CD8-positive, alpha-beta memory T cell (primary cell): ENCODE data around the gene NFATC2. TPM values are rescaled to one million over a fixed set of nuclear protein-coding genes. Genes with fewer than 3 reads are reported as not detected.

Experiments
- CTCF ChIA-PET: fragments of 350-600 bp; sonication (Branson Sonifier 250); formaldehyde crosslinking; loops from one replicate; lab custom pipeline; 2021; ENCODE audit warnings: antibody characterized with exemption; lab: Charles Lee
- POLR2A ChIA-PET: fragments of 350-600 bp; sonication (Branson Sonifier 250); formaldehyde crosslinking; loops from one replicate; lab custom pipeline; 2021; ENCODE audit warnings: antibody characterized with exemption; lab: Charles Lee
- DNase-seq, 5 donors: peaks; one replicate each; pipeline versions ENCODE4 v3.0.0 to v3.0.0-alpha.2; 2020 to 2022; ENCODE audit warnings: mixed read lengths in 1 of 5
- H3K27ac ChIP-seq: one replicate; pipeline ENCODE4 v1.7.0; 2013; ENCODE audit warnings: low read depth, mild to moderate bottlenecking, low read length, moderate library complexity
- H3K27me3 ChIP-seq: 2 replicates; pipeline ENCODE4 v1.7.0; 2013; ENCODE audit warnings: low read length, mild to moderate bottlenecking; ENCODE audit not compliant: insufficient read depth, poor library complexity, severe bottlenecking
- H3K36me3 ChIP-seq: 2 replicates; pipeline ENCODE4 v1.7.0; 2013; ENCODE audit warnings: mild to moderate bottlenecking, low read length, moderate library complexity; ENCODE audit not compliant: insufficient read depth
- H3K4me1 ChIP-seq: 2 replicates; pipeline ENCODE4 v1.7.0; 2013; ENCODE audit warnings: mild to moderate bottlenecking, low read length, moderate library complexity; ENCODE audit not compliant: insufficient read depth
- H3K4me3 ChIP-seq: 2 replicates; pipeline ENCODE4 v1.7.0; 2013; ENCODE audit warnings: mild to moderate bottlenecking, low read length
- H3K9me3 ChIP-seq: 2 replicates; pipeline ENCODE4 v1.7.0; 2013; ENCODE audit warnings: mild to moderate bottlenecking, low read length
- H3K27ac Mint-ChIP-seq, 8 donors: one replicate each; pipeline ENCODE4 v1.8.0; 2020 to 2021; ENCODE audit warnings: mixed read lengths in 8 of 8, mild to moderate bottlenecking in 6 of 8, inconsistent platforms in 3 of 8, moderate library complexity in 3 of 8
- H3K27me3 Mint-ChIP-seq, 2 donors: one replicate each; pipeline ENCODE4 v1.8.0; 2020 to 2021; ENCODE audit warnings: mixed read lengths in 2 of 2, mild to moderate bottlenecking in 1 of 2, moderate library complexity in 1 of 2
- H3K36me3 Mint-ChIP-seq, 3 donors: one replicate each; pipeline ENCODE4 v1.8.0; 2020 to 2021; ENCODE audit warnings: mixed read lengths in 3 of 3, inconsistent platforms in 1 of 3, mild to moderate bottlenecking in 1 of 3
- H3K4me1 Mint-ChIP-seq, 3 donors: one replicate each; pipeline ENCODE4 v1.8.0; 2020 to 2021; ENCODE audit warnings: mixed read lengths in 3 of 3, inconsistent platforms in 1 of 3, mild to moderate bottlenecking in 1 of 3
- H3K4me3 Mint-ChIP-seq, 7 donors: one replicate each; pipeline ENCODE4 v1.8.0; 2020 to 2021; ENCODE audit warnings: mixed read lengths in 7 of 7, mild to moderate bottlenecking in 6 of 7, moderate library complexity in 4 of 7, inconsistent platforms in 2 of 7
- H3K9me3 Mint-ChIP-seq, 5 donors: one replicate each; pipeline ENCODE4 v1.8.0; 2020 to 2022; ENCODE audit warnings: mixed read lengths in 5 of 5, mild to moderate bottlenecking in 3 of 5, moderate library complexity in 2 of 5, inconsistent platforms in 1 of 5
- polyA plus RNA-seq: library from polyadenylated mRNA; unstranded; fragments of 300-500 nt; fragmentation: Illumina TruSeq; gene quantifications from one replicate; pipeline ENCODE4 v1.2.3, GENCODE V29; 2021
- total RNA-seq, 2 experiments: library from RNA; stranded (reverse); gene quantifications; one replicate each; pipeline ENCODE4 v1.2.3, GENCODE V29; 2021

The NFATC2 gene
- total and polyA plus RNA-seq, 3 experiments from 2014 or later, result 52.1 to 64.4 (median 63.0) TPM

DNA sequence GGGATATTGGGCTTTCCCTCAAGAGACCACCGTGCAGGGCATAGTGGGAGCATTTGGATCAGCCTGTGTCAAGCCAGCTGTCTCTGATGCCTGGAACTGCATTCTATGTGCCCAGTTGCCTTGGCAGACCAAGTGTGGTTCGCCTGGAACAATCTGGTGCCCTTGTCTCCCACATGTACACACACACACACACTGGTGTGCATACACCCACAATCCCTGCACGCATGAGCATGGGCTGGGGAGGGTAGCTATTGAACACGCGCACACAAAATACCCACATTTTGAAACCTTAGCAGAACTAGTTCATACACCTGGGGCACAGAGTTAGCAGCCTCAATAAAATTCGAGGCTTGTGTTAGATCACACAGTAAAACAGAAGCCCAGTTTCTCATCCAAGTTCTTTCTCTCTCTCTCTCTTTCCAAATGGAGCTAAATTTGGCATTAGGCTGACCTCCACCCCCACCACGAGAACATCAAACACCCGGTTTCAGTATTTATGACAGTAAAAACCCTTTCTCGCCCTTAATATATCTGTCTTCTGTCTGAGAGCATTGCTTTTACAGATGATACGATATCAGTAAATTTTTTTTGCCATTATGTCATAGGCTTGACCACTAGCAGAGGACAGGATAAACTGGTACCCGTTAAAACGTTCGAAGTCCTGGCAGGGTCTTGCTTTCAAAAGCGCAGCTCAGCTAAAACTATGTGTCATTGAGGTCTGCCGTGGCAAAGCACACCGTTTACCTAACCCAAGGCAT lies 18.2 kb upstream of the NFATC2 start:
- Mint-ChIP-seq H3K27ac (peak overlapping the region in 1 of 8 donors; percentile 5), H3K36me3 (no peaks in the 10 kb centered on the region), H3K9me3 (no peaks in the 10 kb centered on the region), H3K4me3 (peak overlapping the region in 4 of 7 donors; percentile 17 to 64 (median 58)), H3K27me3 (peaks cover 40 to 66% of the 10 kb centered on the region in 2 donors), H3K4me1 (peaks cover 14 to 35% (median 25%) of the 10 kb centered on the region in 3 donors)
- H3K36me3 ChIP-seq, result no peaks in the 10 kb centered on the region
- peaks cover 52% of the 10 kb centered on the region for H3K27me3 ChIP-seq
- H3K4me1 ChIP-seq, result peaks cover 22% of the 10 kb centered on the region
- no peak for DNase-seq
- ChIA-PET CTCF (interaction anchor here (1.6 kb wide), 1 partner anchor 174 kb away, joined by 5 read pairs; no protein-coding TSS in a partner anchor), POLR2A (no interaction called here)
- no peak overlapping the region for H3K27ac ChIP-seq
- no peak overlapping the region for H3K4me3 ChIP-seq
- H3K9me3 ChIP-seq, result no peaks in the 10 kb centered on the region

DNA sequence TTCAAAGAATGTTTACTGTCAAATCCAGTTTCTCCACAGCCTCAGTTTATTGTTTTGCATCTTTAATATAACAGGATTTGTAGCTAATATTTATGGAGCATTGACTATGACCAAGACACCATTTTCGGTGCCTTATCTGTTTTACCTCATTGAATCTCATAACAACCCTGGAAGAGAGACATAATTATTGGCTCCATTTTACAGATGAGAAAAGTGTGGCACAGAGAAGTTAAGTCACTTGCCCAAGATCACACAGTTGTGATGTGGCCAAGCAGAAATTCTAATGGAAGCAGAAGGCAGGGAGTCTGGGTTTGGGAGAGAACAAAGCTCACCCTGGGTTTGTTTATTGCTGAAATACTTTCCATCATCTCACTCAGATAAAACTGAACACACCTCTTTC lies 17.5 kb upstream of the NFATC2 start:
- peaks cover 23% of the 10 kb centered on the region for H3K4me1 ChIP-seq
- Mint-ChIP-seq H3K9me3 (no peaks in the 10 kb centered on the region), H3K4me1 (peaks cover 17 to 36% (median 28%) of the 10 kb centered on the region in 3 donors), H3K27me3 (peaks cover 40 to 66% of the 10 kb centered on the region in 2 donors), H3K27ac (no peak overlapping the region), H3K36me3 (no peaks in the 10 kb centered on the region), H3K4me3 (no peak overlapping the region)
- DNase-seq, result no peak
- H3K36me3 ChIP-seq, result no peaks in the 10 kb centered on the region
- CTCF ChIA-PET, result interaction anchor here (1.6 kb wide), 1 partner anchor 174 kb away, joined by 5 read pairs; no protein-coding TSS in a partner anchor
- H3K4me3 ChIP-seq, result no peak overlapping the region
- H3K27me3 ChIP-seq, result peaks cover 52% of the 10 kb centered on the region
- H3K27ac ChIP-seq, result no peak overlapping the region
- H3K9me3 ChIP-seq, result no peaks in the 10 kb centered on the region
- POLR2A ChIA-PET, result no interaction called here

DNA sequence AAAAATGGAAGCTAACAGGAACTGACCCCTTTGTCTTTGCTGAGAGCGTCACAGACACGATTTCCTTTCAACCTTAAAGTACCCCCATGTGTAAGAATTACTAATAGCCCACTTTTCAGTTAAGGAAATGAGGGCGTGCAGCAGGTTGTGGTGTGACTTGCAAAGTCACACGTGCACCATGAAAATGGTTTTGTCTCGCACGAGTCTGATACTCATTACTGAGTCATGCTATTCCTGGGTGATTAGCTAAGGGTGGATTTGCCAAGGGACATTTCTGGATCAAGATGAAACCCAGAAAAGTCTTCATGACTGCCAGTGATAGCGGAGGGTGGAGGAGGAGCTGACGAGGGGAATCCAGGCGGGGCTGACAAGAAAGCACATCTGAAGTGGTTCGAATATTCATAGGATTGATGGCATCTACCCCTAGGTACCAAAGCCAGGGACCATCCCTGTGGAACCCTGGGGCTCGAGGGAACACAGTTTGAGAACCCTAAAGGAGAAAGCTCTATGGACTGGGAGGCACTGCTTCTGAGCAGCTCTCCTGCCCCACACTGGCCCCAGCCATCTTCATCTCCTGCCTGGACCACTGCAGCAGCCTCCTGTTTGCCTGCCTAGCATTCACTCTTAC lies 12.1 kb upstream of the NFATC2 start:
- H3K9me3 ChIP-seq, result no peaks in the 10 kb centered on the region
- Mint-ChIP-seq H3K27ac (peak overlapping the region in 7 of 8 donors; percentile 5 to 87 (median 48)), H3K9me3 (no peaks in the 10 kb centered on the region), H3K27me3 (peaks cover 7 to 23% of the 10 kb centered on the region in 2 donors), H3K4me1 (peaks cover 16 to 20% (median 17%) of the 10 kb centered on the region in 3 donors), H3K36me3 (no peaks in the 10 kb centered on the region), H3K4me3 (peak overlapping the region in 4 of 7 donors; percentile 17 to 65 (median 52))
- H3K4me3 ChIP-seq, result no peak overlapping the region
- H3K4me1 ChIP-seq, result peaks cover 5% of the 10 kb centered on the region
- peak in 3 of 5 donors; percentile 34 to 64 (median 36) for DNase-seq
- no peaks in the 10 kb centered on the region for H3K36me3 ChIP-seq
- POLR2A ChIA-PET, result interaction anchor here (0.5 to 1.3 kb wide), 2 partner anchors 12 to 14 kb away, joined by 3 to 5 read pairs; no protein-coding TSS in a partner anchor
- CTCF ChIA-PET, result interaction anchor here (0.9 to 1.9 kb wide), 4 partner anchors 10 to 41 kb away, joined by 3 to 10 read pairs (median 3); partner anchors contain the start of gene NFATC2
- peaks cover 17% of the 10 kb centered on the region for H3K27me3 ChIP-seq
- H3K27ac ChIP-seq, result no peak overlapping the region

DNA sequence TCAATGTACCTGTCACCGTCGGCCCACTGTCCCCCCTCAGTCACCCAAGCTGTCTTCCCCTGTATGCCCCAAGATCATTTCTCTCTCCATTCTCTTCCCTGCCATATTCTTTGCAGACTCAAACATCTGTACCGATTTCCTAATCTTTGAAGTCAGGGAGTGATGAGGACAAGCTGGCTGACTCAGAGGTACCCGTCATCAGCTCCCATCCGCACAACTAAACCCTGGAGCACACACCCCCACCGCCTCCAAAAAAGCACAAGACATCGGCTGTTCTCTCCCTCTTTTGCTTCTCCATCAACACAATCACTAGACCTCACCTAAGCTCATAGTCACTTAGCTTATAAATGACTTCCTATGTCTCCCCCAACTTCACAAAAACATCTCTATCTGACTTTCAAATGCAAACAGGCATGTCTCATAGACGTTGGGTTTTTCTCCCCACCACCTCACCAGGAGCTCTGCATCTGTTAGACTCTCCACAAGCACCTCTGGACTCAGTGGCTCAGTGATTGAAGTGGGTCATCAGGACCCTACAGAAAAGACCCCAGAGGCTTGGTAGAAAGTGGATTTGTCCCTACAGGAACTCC lies 11.5 kb upstream of the NFATC2 start:
- Histone ChIP-seq H3K9me3 (no peaks in the 10 kb centered on the region), H3K4me3 (no peak overlapping the region), H3K27me3 (peaks cover 11% of the 10 kb centered on the region), H3K36me3 (no peaks in the 10 kb centered on the region), H3K27ac (no peak overlapping the region), H3K4me1 (peaks cover 5% of the 10 kb centered on the region)
- ChIA-PET CTCF (interaction anchor here (0.9 to 1.9 kb wide), 4 partner anchors 11 to 40 kb away, joined by 3 to 10 read pairs (median 3); partner anchors contain the start of gene NFATC2), POLR2A (interaction anchor here (1.3 kb wide), 1 partner anchor 13 kb away, joined by 5 read pairs; no protein-coding TSS in a partner anchor)
- H3K4me3 Mint-ChIP-seq, result peak overlapping the region in 2 of 7 donors; percentile 41 to 62
- no peaks in the 10 kb centered on the region for H3K9me3 Mint-ChIP-seq
- peaks cover 16 to 20% (median 17%) of the 10 kb centered on the region in 3 donors for H3K4me1 Mint-ChIP-seq
- H3K36me3 Mint-ChIP-seq, result no peaks in the 10 kb centered on the region
- H3K27ac Mint-ChIP-seq, result peak overlapping the region in 7 of 8 donors; percentile 5 to 87 (median 26)
- no peak for DNase-seq
- peaks cover 4 to 17% of the 10 kb centered on the region in 2 donors for H3K27me3 Mint-ChIP-seq

DNA sequence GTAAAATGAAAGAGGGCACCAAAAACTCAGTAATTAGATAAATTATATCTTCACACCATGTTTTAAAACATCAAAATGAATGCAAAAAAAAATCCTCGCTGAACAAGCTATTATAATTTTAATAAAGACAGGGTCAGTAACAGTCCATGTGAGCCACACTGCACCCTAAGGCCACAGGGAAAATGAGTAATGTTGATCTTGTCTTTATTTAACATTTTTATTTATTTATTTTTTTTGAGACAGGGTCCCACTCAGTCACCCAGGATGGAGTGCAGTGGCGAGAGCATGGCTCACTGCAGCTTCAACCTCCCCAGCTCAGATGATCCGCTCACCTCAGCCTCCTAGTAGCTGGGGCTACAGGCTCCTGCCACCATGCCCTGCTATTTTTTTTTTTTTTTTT lies 8.7 kb upstream of the NFATC2 start:
- Histone ChIP-seq H3K36me3 (no peaks in the 10 kb centered on the region), H3K4me1 (peaks cover 5% of the 10 kb centered on the region), H3K27me3 (no peaks in the 10 kb centered on the region), H3K9me3 (no peaks in the 10 kb centered on the region), H3K4me3 (no peak overlapping the region), H3K27ac (no peak overlapping the region)
- CTCF ChIA-PET, result interaction anchor here (0.7 to 1.4 kb wide), 2 partner anchors 10 to 19 kb away, joined by 3 read pairs; no protein-coding TSS in a partner anchor
- H3K27ac Mint-ChIP-seq, result no peak overlapping the region
- peaks cover 16 to 20% (median 17%) of the 10 kb centered on the region in 3 donors for H3K4me1 Mint-ChIP-seq
- POLR2A ChIA-PET, result no interaction called here
- peaks cover 0 to 3% (median 0%) of the 10 kb centered on the region in 3 donors for H3K36me3 Mint-ChIP-seq
- no peaks in the 10 kb centered on the region for H3K9me3 Mint-ChIP-seq
- no peak for DNase-seq
- H3K4me3 Mint-ChIP-seq, result no peak overlapping the region
- H3K27me3 Mint-ChIP-seq, result no peaks in the 10 kb centered on the region

DNA sequence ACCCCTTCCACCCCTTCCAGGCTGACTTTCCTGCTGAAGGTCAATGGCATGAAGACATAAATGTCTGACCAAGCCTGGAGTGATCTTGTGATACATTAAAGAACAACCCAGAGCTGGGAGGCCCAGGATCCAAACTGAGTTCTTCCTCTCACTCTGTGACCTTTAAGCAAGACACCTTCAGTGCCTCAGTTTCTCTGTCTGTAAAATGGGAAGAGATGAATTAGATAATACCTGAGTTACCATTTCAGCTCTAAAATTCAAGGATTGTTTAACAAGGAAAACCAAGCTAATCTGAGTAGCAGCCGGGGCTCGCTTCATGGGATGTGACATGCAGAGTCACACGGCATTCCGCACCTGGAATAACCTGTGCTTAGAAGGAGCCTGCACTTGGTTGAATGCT lies 7.0 kb upstream of the NFATC2 start:
- no peak overlapping the region for H3K27ac ChIP-seq
- POLR2A ChIA-PET, result no interaction called here
- no peaks in the 10 kb centered on the region for H3K27me3 ChIP-seq
- Mint-ChIP-seq H3K4me1 (peaks cover 8 to 9% (median 9%) of the 10 kb centered on the region in 3 donors), H3K27me3 (no peaks in the 10 kb centered on the region), H3K9me3 (no peaks in the 10 kb centered on the region), H3K36me3 (peaks cover 0 to 3% (median 0%) of the 10 kb centered on the region in 3 donors), H3K4me3 (no peak overlapping the region), H3K27ac (no peak overlapping the region)
- no peaks in the 10 kb centered on the region for H3K36me3 ChIP-seq
- H3K4me1 ChIP-seq, result no peaks in the 10 kb centered on the region
- no peaks in the 10 kb centered on the region for H3K9me3 ChIP-seq
- no peak for DNase-seq
- CTCF ChIA-PET, result interaction anchor here (0.6 kb wide), 1 partner anchor 13 kb away, joined by 3 read pairs; no protein-coding TSS in a partner anchor
- no peak overlapping the region for H3K4me3 ChIP-seq

DNA sequence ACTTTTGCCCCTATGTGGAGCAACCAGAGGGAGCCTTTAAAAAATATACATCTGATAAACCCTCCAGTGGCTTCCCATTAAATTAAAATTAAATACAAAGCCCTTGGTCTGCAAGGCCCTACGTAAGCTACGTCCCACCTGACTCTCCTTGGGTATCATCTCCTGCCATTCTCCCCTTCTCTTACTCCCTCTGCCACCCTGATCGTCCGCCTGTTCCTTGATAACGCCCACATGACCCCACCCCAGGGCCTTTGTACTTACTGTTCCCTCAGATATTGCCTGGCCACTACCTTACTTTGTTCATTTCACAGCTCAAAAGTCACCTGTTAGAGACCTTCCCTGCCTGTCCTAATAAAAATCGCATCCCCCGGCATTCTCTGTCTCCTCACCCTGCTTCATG lies 5.4 kb upstream of the NFATC2 start:
- DNase-seq, result no peak
- no peak overlapping the region for H3K27ac ChIP-seq
- H3K27me3 ChIP-seq, result no peaks in the 10 kb centered on the region
- no peak overlapping the region for H3K4me3 ChIP-seq
- no peaks in the 10 kb centered on the region for H3K36me3 ChIP-seq
- H3K4me3 Mint-ChIP-seq, result peak overlapping the region in 1 of 7 donors; percentile 29
- peaks cover 0 to 3% (median 0%) of the 10 kb centered on the region in 3 donors for H3K36me3 Mint-ChIP-seq
- H3K9me3 Mint-ChIP-seq, result no peaks in the 10 kb centered on the region
- ChIA-PET CTCF (interaction anchor here (1.3 kb wide), 1 partner anchor 47 kb away, joined by 3 read pairs; no protein-coding TSS in a partner anchor), POLR2A (no interaction called here)
- H3K4me1 ChIP-seq, result peaks cover 5% of the 10 kb centered on the region
- H3K27me3 Mint-ChIP-seq, result no peaks in the 10 kb centered on the region
- H3K9me3 ChIP-seq, result no peaks in the 10 kb centered on the region
- H3K4me1 Mint-ChIP-seq, result peaks cover 5 to 7% (median 6%) of the 10 kb centered on the region in 3 donors
- peak overlapping the region in 1 of 8 donors; percentile 72 for H3K27ac Mint-ChIP-seq
